ENCODE data around the gene PET117. TPM values are rescaled to one million over a fixed set of nuclear protein-coding genes. Genes with fewer than 3 reads are reported as not detected.
"Not testable (repeated sequence)": the region's sequence is repeated elsewhere in the genome, so short reads cannot be mapped to it uniquely, and the experiment has no call there.

The PET117 gene
- 14.5 TPM for total RNA-seq

GRCh38 chr20:18137412-18138265 is at the start of gene PET117, which contains the start of gene KAT14:
TSS of gene PET117 (plus strand) at chr20:18137863. CDS start at chr20:18137956, 93 bp downstream.
TSS of gene KAT14 (plus strand) at chr20:18137863. CDS start at chr20:18142661, 4,798 bp downstream.
- no peaks in the 10 kb centered on the region for H3K9me3 ChIP-seq (ENCODE audit: low read depth, low read length)
- peaks cover 33% of the 10 kb centered on the region for H3K4me1 ChIP-seq (ENCODE audit: insufficient read depth, low read length)
- peak within 1 kb of the TSS; percentile 74 for H3K4me3 ChIP-seq (ENCODE audit: low read length)
- no peaks in the 10 kb centered on the region for H3K27me3 ChIP-seq (ENCODE audit: insufficient read depth, low read length)

- H3K4me3 ChIP-seq (ENCODE audit: low read length); H3K9me3 ChIP-seq (ENCODE audit: low read depth, low read length); H3K4me1 ChIP-seq (ENCODE audit: insufficient read depth, low read length); H3K27me3 ChIP-seq (ENCODE audit: insufficient read depth, low read length): not testable (repeated sequence)
Measured at GRCh38 chr20:18088298-18088697, 49.4 kb upstream of the PET117 start.

GRCh38 chr20:18088841-18089240 is 48.8 kb upstream of the PET117 start:
- H3K27me3 ChIP-seq (ENCODE audit: insufficient read depth, low read length); H3K4me1 ChIP-seq (ENCODE audit: insufficient read depth, low read length); H3K9me3 ChIP-seq (ENCODE audit: low read depth, low read length); H3K4me3 ChIP-seq (ENCODE audit: low read length): not testable (repeated sequence)

- H3K4me1 ChIP-seq (ENCODE audit: insufficient read depth, low read length), result no peaks in the 10 kb centered on the region
- H3K27me3 ChIP-seq (ENCODE audit: insufficient read depth, low read length), result no peaks in the 10 kb centered on the region
- no peaks in the 10 kb centered on the region for H3K9me3 ChIP-seq (ENCODE audit: low read depth, low read length)
- no peak overlapping the region for H3K4me3 ChIP-seq (ENCODE audit: low read length)
Measured at GRCh38 chr20:18090044-18090443, 47.6 kb upstream of the PET117 start.

GRCh38 chr20:18090477-18090876 is 47.2 kb upstream of the PET117 start:
- Histone ChIP-seq H3K27me3 (ENCODE audit: insufficient read depth, low read length) (no peaks in the 10 kb centered on the region), H3K9me3 (ENCODE audit: low read depth, low read length) (no peaks in the 10 kb centered on the region), H3K4me3 (ENCODE audit: low read length) (no peak overlapping the region), H3K4me1 (ENCODE audit: insufficient read depth, low read length) (no peaks in the 10 kb centered on the region)

- Histone ChIP-seq H3K4me3 (ENCODE audit: low read length) (no peak overlapping the region), H3K27me3 (ENCODE audit: insufficient read depth, low read length) (no peaks in the 10 kb centered on the region), H3K4me1 (ENCODE audit: insufficient read depth, low read length) (no peaks in the 10 kb centered on the region), H3K9me3 (ENCODE audit: low read depth, low read length) (no peaks in the 10 kb centered on the region)
Measured at GRCh38 chr20:18091623-18092022, 46.0 kb upstream of the PET117 start.

GRCh38 chr20:18092890-18093289 is 44.8 kb upstream of the PET117 start:
- Histone ChIP-seq H3K27me3 (ENCODE audit: insufficient read depth, low read length) (no peaks in the 10 kb centered on the region), H3K4me1 (ENCODE audit: insufficient read depth, low read length) (no peaks in the 10 kb centered on the region), H3K4me3 (ENCODE audit: low read length) (no peak overlapping the region), H3K9me3 (ENCODE audit: low read depth, low read length) (no peaks in the 10 kb centered on the region)

GRCh38 chr20:18093388-18093787 is 44.3 kb upstream of the PET117 start:
- H3K9me3 ChIP-seq (ENCODE audit: low read depth, low read length), result no peaks in the 10 kb centered on the region
- H3K4me1 ChIP-seq (ENCODE audit: insufficient read depth, low read length), result no peaks in the 10 kb centered on the region
- H3K27me3 ChIP-seq (ENCODE audit: insufficient read depth, low read length), result no peaks in the 10 kb centered on the region
- no peak overlapping the region for H3K4me3 ChIP-seq (ENCODE audit: low read length)

- H3K4me3 ChIP-seq (ENCODE audit: low read length), result no peak overlapping the region
- H3K9me3 ChIP-seq (ENCODE audit: low read depth, low read length), result no peaks in the 10 kb centered on the region
- H3K27me3 ChIP-seq (ENCODE audit: insufficient read depth, low read length), result no peaks in the 10 kb centered on the region
- H3K4me1 ChIP-seq (ENCODE audit: insufficient read depth, low read length), result no peaks in the 10 kb centered on the region
Measured at GRCh38 chr20:18094191-18094590, 43.5 kb upstream of the PET117 start.

- H3K4me1 ChIP-seq (ENCODE audit: insufficient read depth, low read length); H3K4me3 ChIP-seq (ENCODE audit: low read length); H3K9me3 ChIP-seq (ENCODE audit: low read depth, low read length); H3K27me3 ChIP-seq (ENCODE audit: insufficient read depth, low read length): not testable (repeated sequence)
Measured at GRCh38 chr20:18100569-18100968, 37.1 kb upstream of the PET117 start.

GRCh38 chr20:18101125-18101810 is 36.4 kb upstream of the PET117 start:
- Histone ChIP-seq H3K9me3 (ENCODE audit: low read depth, low read length) (no peaks in the 10 kb centered on the region), H3K27me3 (ENCODE audit: insufficient read depth, low read length) (no peaks in the 10 kb centered on the region), H3K4me1 (ENCODE audit: insufficient read depth, low read length) (no peaks in the 10 kb centered on the region), H3K4me3 (ENCODE audit: low read length) (no peak overlapping the region)

GRCh38 chr20:18103497-18103896 is 34.2 kb upstream of the PET117 start:
- no peaks in the 10 kb centered on the region for H3K27me3 ChIP-seq (ENCODE audit: insufficient read depth, low read length)
- no peaks in the 10 kb centered on the region for H3K9me3 ChIP-seq (ENCODE audit: low read depth, low read length)
- no peaks in the 10 kb centered on the region for H3K4me1 ChIP-seq (ENCODE audit: insufficient read depth, low read length)
- no peak overlapping the region for H3K4me3 ChIP-seq (ENCODE audit: low read length)

GRCh38 chr20:18108326-18108725 is 29.3 kb upstream of the PET117 start:
- Histone ChIP-seq H3K4me1 (ENCODE audit: insufficient read depth, low read length) (no peaks in the 10 kb centered on the region), H3K9me3 (ENCODE audit: low read depth, low read length) (no peaks in the 10 kb centered on the region), H3K27me3 (ENCODE audit: insufficient read depth, low read length) (no peaks in the 10 kb centered on the region), H3K4me3 (ENCODE audit: low read length) (no peak overlapping the region)

GRCh38 chr20:18128574-18128973 is 9.1 kb upstream of the PET117 start:
- H3K4me3 ChIP-seq (ENCODE audit: low read length); H3K4me1 ChIP-seq (ENCODE audit: insufficient read depth, low read length); H3K9me3 ChIP-seq (ENCODE audit: low read depth, low read length); H3K27me3 ChIP-seq (ENCODE audit: insufficient read depth, low read length): not testable (repeated sequence)

- Histone ChIP-seq H3K9me3 (ENCODE audit: low read depth, low read length) (no peaks in the 10 kb centered on the region), H3K4me1 (ENCODE audit: insufficient read depth, low read length) (peaks cover 10% of the 10 kb centered on the region), H3K4me3 (ENCODE audit: low read length) (no peak overlapping the region), H3K27me3 (ENCODE audit: insufficient read depth, low read length) (no peaks in the 10 kb centered on the region)
Measured at GRCh38 chr20:18132663-18133062, 5.0 kb upstream of the PET117 start.

Measured in mononuclear cell (primary cell).